Measurements from ENCODE around the gene BRS3.

BRS3 gene

GRCh38 chrX:136468391-136469103 is 19.2 kb upstream of the BRS3 start:
- TF ChIP-seq REST (IDR thresholded peaks at IDR 0.05; ENCODE audit: insufficient read depth in 1 of 2, low read depth in 2 of 2, low read length in 2 of 2) (no peak), TAF1 (IDR thresholded peaks at IDR 0.05; ENCODE audit: borderline replicate concordance, insufficient read depth, low read length) (no peak), FOXP2 (optimal IDR thresholded peaks at IDR 0.05; ENCODE audit: borderline replicate concordance, extremely low read depth, extremely low read length, insufficient read depth) (no peak), SIN3A (IDR thresholded peaks at IDR 0.05; ENCODE audit: borderline replicate concordance, insufficient read depth, low read length) (no peak), POLR2AphosphoS5 (IDR thresholded peaks at IDR 0.05; ENCODE audit: low read depth, low read length) (no peak)

- no peak for TF ChIP-seq REST (IDR thresholded peaks at IDR 0.05; ENCODE audit: insufficient read depth in 1 of 2, low read depth in 2 of 2, low read length in 2 of 2)
- TF ChIP-seq POLR2AphosphoS5 (IDR thresholded peaks at IDR 0.05; ENCODE audit: low read depth, low read length), result no peak
- no peak for TF ChIP-seq TAF1 (IDR thresholded peaks at IDR 0.05; ENCODE audit: borderline replicate concordance, insufficient read depth, low read length)
- TF ChIP-seq SIN3A (IDR thresholded peaks at IDR 0.05; ENCODE audit: borderline replicate concordance, insufficient read depth, low read length), result no peak
- TF ChIP-seq FOXP2 (optimal IDR thresholded peaks at IDR 0.05; ENCODE audit: borderline replicate concordance, extremely low read depth, extremely low read length, insufficient read depth), result no peak
Observed at GRCh38 chrX:136473663-136474062, 14.1 kb upstream of the BRS3 start.

GRCh38 chrX:136475236-136475635 is 12.5 kb upstream of the BRS3 start:
- TF ChIP-seq POLR2AphosphoS5 (IDR thresholded peaks at IDR 0.05; ENCODE audit: low read depth, low read length), result no peak
- TF ChIP-seq FOXP2 (optimal IDR thresholded peaks at IDR 0.05; ENCODE audit: borderline replicate concordance, extremely low read depth, extremely low read length, insufficient read depth), result no peak
- no peak for TF ChIP-seq TAF1 (IDR thresholded peaks at IDR 0.05; ENCODE audit: borderline replicate concordance, insufficient read depth, low read length)
- no peak for TF ChIP-seq SIN3A (IDR thresholded peaks at IDR 0.05; ENCODE audit: borderline replicate concordance, insufficient read depth, low read length)
- TF ChIP-seq REST (IDR thresholded peaks at IDR 0.05; ENCODE audit: insufficient read depth in 1 of 2, low read depth in 2 of 2, low read length in 2 of 2), result no peak

- TF ChIP-seq POLR2AphosphoS5 (IDR thresholded peaks at IDR 0.05; ENCODE audit: low read depth, low read length) (no peak), FOXP2 (optimal IDR thresholded peaks at IDR 0.05; ENCODE audit: borderline replicate concordance, extremely low read depth, extremely low read length, insufficient read depth) (no peak), REST (IDR thresholded peaks at IDR 0.05; ENCODE audit: insufficient read depth in 1 of 2, low read depth in 2 of 2, low read length in 2 of 2) (no peak), SIN3A (IDR thresholded peaks at IDR 0.05; ENCODE audit: borderline replicate concordance, insufficient read depth, low read length) (no peak), TAF1 (IDR thresholded peaks at IDR 0.05; ENCODE audit: borderline replicate concordance, insufficient read depth, low read length) (no peak)
Observed at GRCh38 chrX:136476501-136476900, 11.2 kb upstream of the BRS3 start.

All from PFSK-1 (cell line).